Hypothalamus (tissue), 51 donors: ENCODE results near the gene DNAH5.
"Not testable (repeated sequence)": the region's sequence is repeated elsewhere in the genome, so short reads cannot be mapped to it uniquely, and the experiment has no call there.

Source experiments
- DNase-seq, 51 donors: peaks; one replicate each; lab custom pipeline; 2025; lab: John Stamatoyannopoulos, UW

Gene DNAH5

GRCh38 chr5:13944560-13945199 is at the start of gene DNAH5:
Gene DNAH5, minus strand, starts transcription at chr5:13944688. Its CDS starts 250 bp downstream, at chr5:13944438.
- DNase-seq = no peak

- DNase-seq = no peak
Observed at GRCh38 chr5:13993926-13994325, 49.4 kb upstream of the DNAH5 start.

- DNase-seq = no peak
Observed at GRCh38 chr5:13992795-13993194, 48.3 kb upstream of the DNAH5 start.

- DNase-seq = no peak
Observed at GRCh38 chr5:13991365-13991764, 46.9 kb upstream of the DNAH5 start.

GRCh38 chr5:13990896-13991295 is 46.4 kb upstream of the DNAH5 start:
- DNase-seq = no peak

- no peak for DNase-seq
Observed at GRCh38 chr5:13989832-13990231, 45.3 kb upstream of the DNAH5 start.

GRCh38 chr5:13987843-13988464 is 43.5 kb upstream of the DNAH5 start:
- DNase-seq = peak in 22 of 51 donors; percentile 2 to 60 (median 18)

GRCh38 chr5:13985731-13986418 is 41.4 kb upstream of the DNAH5 start:
- DNase-seq = no peak

GRCh38 chr5:13984888-13985287 is 40.4 kb upstream of the DNAH5 start:
- not testable (repeated sequence) for DNase-seq

- peak in 1 of 51 donors; percentile 35 for DNase-seq
Observed at GRCh38 chr5:13976867-13977830, 32.7 kb upstream of the DNAH5 start.

- DNase-seq = no peak
Observed at GRCh38 chr5:13976223-13976622, 31.7 kb upstream of the DNAH5 start.

GRCh38 chr5:13975246-13975645 is 30.8 kb upstream of the DNAH5 start:
- DNase-seq = no peak

- DNase-seq = no peak
Observed at GRCh38 chr5:13973724-13974123, 29.2 kb upstream of the DNAH5 start.

GRCh38 chr5:13972029-13972428 is 27.5 kb upstream of the DNAH5 start:
- no peak for DNase-seq

GRCh38 chr5:13957032-13957645 is 12.7 kb upstream of the DNAH5 start:
- DNase-seq = peak in 6 of 51 donors; percentile 6 to 34 (median 14)

GRCh38 chr5:13956471-13956870 is 12.0 kb upstream of the DNAH5 start:
- DNase-seq = no peak

- no peak for DNase-seq
Observed at GRCh38 chr5:13955896-13956295, 11.4 kb upstream of the DNAH5 start.

- DNase-seq = peak in 2 of 51 donors; percentile 7 to 26
Observed at GRCh38 chr5:13946111-13946510, 1.6 kb upstream of the DNAH5 start.

- DNase-seq = no peak
Observed at GRCh38 chr5:13945271-13945670, 783 bp upstream of the DNAH5 start.

GRCh38 chr5:13943676-13944075 is 812 bp downstream of the DNAH5 start:
- peak in 1 of 51 donors; percentile 12 for DNase-seq
